ENCODE measurements around the gene HECA.
"Not testable (repeated sequence)": the region's sequence is repeated elsewhere in the genome, so short reads cannot be mapped to it uniquely, and the experiment has no call there.

HECA gene

DNA sequence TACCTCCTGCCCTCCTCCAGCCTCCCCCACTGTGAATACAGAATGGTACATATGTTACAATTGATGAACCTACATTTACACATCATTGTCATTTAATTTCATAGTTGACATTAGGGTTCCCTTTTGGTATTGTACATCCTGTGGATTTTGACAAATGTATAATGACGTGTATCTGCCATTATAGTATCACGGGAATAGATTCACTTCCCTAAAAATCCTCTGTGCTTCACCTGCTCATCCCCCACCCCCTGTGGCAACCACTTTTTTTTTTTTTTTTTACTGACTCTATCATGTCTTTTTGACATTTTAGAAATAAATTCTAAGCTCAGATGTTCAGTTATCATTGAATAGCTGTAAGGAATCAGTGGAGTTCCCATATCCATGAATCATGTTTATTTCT, 30.4 kb downstream of the HECA start:
- no peak for DNase-seq

DNA sequence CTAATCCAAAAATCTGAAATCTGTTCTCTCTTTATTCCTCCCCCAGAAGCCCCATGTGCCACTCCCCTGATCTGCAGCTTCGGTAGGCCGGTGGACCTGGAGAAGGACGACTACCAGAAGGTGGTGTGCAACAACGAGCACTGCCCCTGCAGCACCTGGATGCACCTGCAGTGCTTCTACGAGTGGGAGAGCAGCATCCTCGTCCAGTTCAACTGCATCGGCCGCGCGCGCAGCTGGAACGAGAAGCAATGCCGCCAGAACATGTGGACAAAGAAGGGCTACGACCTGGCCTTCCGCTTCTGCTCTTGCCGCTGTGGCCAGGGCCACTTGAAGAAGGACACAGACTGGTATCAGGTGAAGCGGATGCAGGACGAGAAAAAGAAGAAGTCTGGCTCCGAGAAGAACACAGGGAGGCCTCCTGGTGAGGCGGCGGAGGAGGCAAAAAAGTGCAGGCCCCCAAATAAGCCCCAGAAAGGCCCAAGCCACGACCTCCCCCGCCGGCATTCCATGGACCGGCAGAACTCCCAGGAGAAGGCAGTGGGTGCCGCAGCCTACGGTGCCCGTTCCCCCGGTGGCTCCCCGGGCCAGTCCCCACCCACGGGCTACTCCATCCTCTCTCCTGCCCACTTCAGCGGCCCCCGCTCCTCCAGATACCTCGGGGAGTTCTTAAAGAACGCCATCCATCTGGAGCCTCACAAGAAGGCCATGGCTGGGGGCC, 31.5 kb downstream of the HECA start:
- no peak for DNase-seq

DNA sequence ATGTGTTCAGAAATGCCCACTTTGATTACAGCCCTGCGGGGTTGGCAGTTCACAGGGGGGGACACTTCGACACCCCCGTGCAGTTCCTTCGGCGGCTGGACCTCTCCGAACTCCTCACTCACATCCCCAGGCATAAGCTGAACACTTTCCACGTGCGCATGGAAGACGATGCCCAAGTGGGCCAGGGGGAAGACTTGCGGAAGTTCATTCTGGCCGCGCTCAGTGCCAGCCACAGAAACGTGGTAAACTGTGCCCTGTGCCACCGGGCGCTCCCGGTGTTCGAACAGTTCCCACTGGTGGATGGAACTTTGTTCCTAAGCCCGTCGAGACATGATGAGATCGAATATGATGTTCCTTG, 32.1 kb downstream of the HECA start:
- no peak for DNase-seq

DNA sequence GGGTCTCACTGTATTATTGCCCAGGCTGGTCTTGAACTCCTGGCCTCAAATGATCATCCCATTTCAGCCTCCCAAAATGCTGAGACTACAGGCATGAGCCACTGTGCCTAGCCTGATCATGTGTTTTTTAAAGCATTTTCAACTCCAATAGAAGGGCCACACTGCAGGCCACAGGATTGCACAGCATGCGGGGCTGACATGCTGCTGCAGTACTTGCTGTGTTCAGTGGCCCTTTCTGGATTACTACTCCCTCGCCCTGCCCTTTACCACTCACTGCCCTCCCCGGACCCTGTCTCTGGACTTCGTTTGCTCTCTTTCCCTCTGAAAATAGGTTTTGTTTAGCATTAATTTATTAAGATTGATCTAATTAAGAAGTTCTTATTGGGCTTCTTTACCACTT, 37.3 kb downstream of the HECA start:
- no peak for DNase-seq

DNA sequence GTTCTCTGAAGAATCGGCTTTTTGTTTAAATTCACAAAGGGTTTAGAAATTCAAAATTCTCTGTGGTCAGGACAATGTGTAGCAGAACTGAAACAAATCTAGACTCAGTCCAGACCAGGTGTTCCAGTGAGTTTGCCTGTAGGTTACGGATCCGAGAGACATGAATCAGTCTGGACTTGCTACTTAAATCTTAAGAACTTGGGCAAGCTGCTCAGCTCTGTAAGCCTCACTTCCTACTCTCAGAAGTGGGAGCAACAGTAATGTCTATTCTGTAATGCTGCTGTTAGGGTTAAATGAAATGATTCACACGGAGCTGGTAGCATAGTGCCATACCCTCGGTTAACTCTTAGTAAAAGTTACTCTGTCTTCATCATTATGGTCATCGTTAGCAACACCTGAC, 37.7 kb downstream of the HECA start:
- no peak for DNase-seq

DNA sequence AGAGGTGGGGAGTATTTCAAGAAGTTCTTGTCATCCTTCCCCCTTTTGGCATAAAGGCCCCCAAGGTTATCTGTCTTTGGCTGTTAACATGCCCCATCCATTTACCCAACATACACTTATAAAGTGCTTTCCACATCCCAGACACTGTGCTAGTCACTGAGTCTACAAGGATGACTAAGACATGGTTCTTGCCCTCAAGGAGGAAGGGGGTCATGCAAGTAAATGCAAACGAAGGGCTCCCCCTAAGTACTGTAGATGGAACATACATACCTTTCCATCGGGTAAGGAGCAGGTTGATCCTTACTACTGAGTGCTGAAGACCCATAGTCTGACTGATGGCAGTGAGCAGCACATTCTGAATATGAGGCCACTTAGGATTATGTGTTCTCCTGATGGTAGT, 38.3 kb downstream of the HECA start:
- peak; percentile 39 to 50 for DNase-seq

DNA sequence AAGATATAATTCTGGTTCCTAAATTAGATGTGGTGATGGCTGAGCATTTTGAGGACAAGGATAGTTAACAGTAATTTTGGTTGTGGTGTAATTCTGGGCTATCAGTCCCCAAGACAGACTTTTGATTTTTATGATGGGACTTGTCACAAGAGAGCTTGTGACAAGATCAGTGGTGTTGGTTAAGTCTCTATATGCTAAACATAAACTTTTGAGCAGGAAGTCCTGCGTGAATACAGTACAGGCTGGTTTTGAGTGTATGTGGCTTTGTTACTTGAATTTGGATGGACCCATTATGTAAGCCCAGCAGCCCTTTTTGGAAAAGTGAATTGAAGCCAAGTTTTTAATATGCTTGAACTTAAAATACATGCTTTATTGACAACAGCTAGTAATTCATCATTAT, 38.9 kb downstream of the HECA start:
- DNase-seq = no peak

DNA sequence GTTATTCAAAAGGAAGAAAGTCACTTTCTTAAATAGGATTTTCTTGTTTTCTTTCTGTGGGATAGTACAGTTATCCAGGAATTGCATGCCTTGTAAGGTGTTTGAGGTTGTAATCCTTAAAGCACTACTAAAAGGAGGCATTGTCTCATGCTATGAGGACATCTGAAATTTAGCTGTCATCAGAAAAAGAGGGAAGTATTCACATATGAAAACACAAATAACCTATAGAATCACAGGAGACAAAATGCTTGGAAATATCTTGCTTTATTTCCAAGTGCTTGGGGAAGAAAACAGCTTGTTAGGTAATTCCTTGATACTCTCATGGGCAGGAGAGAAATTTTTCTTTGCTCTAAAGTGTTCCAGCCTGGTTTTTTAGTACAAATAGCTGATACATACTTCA, 40.1 kb downstream of the HECA start:
- DNase-seq = no peak

DNA sequence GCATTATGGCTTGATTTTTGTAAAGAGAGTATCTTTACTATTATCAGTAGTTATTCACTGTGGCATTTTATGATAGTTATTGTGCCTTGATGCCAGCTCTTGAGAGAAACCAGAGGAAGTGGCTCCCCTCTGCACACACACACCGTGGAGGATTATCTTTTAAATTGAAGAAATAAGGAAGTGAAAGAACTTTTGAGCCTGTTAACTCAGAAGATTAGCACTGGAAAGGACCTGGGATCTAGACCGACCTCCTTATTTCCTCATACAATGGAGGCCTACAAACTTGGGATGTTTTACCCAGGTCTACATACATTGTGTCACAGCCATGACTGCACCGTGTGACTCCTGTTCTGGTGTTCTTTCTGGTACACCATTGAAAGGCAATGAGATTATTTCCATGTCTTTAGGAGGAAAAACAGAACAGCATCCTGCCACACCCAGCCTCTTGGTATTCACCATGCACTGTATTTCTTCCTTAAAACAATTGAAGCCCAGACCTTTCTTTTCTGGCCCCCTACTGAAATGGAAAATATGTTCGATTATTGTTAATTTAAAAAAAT, 40.6 kb downstream of the HECA start:
- no peak for DNase-seq

DNA sequence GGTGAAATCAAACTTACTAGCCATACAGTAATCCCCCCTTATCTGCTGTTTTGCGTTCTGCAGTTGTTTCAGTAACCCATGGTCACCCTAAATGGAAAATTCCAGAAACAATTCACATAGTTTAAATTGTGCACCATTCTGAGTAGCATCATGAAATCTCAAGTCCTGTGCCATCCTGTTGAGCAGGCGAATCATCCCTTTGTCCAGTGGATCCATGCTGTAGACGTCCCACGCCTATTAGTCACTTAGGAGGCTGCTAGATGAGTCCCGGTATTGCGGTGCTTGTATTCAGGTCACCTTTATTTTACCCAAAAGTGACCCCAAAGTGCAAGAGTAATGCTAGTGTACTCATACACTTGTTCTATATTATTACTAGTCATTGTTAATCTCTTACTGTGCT, 46.4 kb downstream of the HECA start:
- DNase-seq = no peak

DNA sequence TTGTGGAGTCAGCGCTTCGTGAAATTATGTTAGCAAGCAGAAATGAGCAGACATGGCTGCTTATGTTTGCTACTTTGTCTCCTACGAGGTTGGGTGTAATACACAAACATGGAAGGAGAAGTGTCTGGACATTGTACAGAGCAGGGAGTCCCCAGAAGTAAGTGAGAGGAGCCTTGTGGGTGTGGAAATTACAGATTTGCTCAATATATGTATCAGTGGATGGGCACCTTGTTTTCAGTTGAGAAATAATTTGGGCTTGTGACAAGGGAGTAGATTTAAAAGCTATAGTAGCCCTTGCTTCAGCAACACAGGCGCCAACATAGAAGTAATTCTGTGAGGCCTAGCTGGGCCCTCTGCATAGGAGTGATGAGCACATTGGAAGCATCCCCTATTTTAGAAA, 49.2 kb downstream of the HECA start:
- no peak for DNase-seq

DNA sequence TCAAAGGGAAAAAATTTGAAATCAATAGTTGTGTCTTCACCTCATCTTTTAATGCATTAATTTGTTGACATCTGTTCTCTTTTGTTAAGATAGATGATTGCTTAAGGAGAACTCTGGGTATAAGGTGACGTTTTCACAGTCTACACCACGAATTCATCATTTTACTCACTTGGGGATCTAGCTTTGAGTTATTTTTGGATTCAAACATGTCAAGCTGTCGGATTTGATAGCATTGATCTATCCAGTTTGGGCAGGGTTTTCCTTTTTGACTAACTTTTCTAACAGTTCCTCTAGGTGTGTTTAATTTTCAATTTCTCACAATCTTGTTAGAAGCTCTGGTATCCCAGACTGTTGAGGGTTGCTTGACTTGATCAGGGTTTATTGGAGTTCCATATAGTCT, 49.6 kb downstream of the HECA start:
- no peak for DNase-seq

DNA sequence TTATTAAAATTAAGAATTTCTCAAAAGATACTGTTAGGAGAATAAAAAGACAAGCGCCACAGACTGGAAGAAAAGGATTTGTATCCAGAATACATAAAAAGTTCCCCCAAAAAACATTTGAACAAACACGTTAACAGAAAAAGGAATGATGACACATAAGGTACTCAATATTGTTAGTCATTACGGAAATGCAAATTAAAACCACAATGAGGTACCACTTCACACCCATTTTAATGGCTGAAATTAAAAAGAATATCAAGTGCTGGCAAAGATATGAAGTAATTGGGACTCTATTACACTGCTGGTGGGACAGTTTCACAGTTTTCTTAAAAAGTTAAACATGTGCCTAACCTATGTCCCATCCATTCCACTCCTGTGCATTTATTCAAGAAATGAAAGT, 51.4 kb downstream of the HECA start:
- DNase-seq = no peak

DNA sequence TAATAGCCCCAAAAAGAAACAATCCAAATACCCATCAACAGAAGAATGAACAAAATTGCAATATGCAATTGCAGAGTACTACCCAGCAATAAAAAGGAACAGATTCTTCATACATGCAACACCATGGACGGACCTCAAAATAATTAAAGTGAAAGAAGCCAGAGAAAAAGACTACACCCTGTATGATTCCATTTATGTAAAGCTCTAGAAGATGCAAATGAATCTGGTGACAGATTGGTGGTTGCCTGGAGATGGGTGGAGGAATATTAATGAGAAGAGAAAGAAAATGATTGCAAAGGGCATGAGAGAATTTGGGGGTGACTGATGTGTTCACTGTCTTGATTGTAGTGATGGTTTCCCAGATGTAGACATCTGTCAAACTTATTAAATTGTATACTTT, 51.8 kb downstream of the HECA start:
- no peak for DNase-seq

DNA sequence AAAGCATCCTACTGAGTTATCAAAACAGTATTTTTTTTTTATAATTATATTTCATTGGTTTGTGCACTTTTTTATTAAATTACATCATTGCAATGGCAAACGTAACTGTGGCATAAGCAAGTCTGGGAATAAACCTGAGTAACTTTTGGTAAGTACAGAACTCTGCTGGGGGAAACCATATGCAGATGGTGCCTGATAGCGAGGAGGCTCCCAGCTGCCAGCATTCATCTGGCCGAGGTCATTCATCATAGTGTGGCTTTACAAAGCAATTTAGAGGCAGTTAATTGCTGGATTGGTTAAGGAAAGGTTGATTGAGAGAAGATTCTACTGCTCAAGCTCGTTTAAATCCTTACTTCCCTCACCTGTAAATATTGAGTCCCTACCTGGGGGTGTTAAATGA, 52.6 kb downstream of the HECA start:
- DNase-seq = no peak

DNA sequence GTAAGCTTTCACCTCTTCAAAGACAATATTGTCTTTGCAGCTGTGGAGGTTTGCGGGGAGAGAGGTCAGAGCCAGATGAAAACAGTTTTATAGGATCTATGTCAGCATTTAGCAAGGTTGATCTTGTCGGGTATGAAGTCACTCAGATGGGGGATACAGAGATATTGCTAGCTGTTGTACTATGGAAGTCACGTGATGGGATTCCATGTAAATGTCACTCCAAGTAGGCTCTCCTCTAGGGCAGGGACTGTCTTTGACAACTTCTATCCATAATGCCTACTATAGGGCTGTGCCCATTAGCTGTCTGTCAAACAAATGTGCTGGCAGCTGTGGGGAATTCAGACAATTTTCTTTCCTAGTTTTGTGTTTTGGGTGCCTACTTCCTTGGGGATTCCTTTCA, 54.8 kb downstream of the HECA start:
- DNase-seq = no peak

DNA sequence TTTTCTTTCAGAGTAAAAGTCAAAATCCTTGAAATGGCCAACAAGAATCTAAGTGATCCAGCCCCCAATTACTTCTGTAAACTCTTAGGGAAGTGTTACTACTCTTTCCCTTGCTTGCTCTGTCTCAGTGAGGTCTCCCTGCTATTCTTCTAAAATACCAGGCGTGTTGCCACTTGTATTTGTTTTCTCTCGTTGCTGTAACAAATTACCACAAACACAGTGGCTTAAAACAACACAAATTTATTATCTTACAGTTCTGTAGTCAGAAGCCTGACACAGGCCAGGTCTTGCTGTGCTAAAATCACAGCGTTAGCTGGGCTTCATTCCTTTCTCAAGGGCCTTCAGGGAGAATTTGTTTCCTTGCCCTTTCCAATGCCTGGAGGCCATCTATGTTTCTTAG, 59.9 kb downstream of the HECA start:
- DNase-seq = no peak

DNA sequence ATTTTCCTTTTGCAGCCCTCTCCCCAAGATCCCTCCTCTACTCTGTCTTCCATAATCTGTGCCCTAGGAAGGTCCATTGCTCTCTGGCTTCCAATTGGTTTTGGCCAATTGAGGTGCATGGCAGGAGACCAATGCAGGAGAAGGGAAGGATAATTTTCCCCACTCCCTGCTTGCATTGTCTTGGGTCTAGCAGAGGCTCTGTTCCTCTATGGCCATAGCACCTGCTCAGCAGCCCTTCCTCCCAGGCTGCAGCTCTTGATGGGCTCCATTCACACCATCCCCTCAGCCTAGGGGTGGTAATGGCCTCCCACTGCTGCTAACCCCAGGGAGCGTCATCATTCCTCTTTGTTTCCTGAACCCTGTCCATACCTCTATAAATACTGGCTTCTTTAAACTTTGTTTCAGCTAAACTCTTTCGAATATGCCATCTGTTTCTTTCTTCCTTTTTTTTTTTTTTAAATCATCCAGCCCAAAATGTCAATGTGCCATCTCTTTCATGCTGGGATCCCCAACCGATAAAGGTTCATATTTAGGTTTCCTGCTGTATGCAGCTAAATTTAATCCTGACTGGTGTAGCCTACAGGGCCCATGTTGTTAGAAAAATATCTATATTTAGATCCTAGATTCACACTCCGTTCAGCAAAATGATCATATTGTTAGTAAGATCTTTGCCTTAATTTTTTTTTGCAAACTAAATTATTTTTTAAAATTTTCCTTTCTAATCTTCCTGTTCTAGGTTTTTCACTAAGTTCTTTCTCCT, 63.8 kb downstream of the HECA start:
- DNase-seq = no peak

DNA sequence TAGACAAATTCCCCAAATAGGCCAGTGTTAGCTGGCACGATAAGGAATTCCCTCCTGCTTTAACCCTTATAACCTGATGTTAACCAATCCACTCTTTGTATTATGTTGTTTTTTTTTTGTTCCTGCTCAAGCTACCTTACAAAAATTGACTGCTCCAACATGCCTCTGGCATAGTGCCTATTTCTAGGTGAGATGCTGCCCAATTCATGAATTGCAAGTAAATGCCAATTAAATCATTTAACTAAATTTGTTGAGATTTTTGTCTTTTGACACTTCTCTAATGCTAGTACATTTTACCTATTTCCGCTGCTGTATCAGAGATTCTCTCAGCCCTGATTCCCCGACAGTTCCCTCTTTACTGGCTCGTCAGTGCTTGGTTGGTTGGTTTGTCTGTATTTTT, 66.5 kb downstream of the HECA start:
- DNase-seq = no peak

DNA sequence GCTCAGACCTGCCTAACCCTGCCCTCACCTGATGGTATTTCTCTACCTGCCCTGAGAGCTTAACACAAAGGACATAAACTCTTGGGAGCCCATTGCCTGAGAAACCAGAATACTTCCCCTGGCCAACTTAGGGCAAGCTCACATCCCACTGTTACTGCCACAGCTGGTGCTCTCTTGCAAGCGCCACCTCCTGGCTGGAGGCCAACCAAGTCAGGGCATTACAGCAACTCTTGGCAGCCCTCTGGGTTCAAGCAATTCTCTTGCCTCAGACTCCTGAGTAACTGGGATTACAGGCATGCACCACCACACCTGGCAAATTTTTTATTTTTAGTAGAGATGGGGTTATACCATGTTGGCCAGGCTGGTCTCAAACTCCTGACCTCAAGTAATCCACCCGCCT, 70.1 kb downstream of the HECA start:
- DNase-seq = no peak

DNA sequence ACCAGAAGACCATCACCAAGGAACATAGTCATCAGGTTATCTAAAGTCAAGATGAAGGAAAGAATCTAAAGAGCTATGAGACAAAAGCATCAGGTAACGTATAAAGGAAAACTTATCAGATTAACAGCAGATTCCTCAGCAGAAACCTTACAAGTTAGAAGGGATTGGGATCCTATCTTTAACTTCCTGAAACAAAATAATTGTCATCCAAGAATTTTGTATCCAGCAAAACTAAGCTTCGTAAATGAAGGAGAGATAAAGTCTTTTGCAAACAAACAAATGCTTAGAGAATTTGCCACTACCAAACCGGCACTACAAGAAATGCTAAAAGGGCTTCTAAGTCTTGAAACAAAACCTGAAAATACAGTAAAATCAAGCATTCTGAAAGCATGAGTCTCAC, 71.0 kb downstream of the HECA start:
- no peak for DNase-seq

DNA sequence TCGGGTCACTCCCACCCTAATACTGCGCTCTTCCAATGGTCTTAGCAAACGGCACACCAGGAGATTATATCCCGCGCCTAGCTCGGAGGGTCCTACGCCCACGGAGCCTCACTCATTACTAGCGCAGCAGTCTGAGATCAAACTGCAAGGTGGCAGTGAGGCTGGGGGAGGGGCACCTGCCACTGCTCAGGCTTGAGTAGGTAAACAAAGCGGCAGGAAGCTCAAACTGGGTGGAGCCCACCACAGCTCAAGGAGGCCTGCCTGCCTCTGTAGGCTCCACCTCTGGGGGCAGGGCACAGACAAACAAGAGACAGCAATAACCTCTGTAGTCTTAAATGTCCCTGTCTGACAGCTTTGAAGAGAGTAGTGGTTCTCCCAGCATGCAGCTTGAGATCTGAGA, 75.9 kb downstream of the HECA start:
- DNase-seq = peak in 1 of 2 donors; percentile 6

DNA sequence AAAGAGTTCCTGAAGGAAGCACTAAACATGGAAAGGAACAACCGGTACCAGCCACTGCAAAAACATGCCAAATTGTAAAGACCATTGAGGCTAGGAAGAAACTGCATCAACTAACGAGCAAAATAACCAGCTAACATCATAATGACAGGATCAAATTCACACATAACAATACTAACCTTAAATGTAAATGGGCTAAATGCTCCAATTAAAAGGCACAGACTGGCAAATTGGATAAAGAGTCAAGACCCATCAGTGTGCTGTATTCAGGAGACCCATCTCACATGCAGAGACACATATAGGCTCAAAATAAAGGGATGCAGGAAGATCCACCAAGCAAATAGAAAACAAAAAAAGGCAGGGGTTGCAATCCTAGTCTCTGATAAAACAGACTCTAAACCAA, 77.6 kb downstream of the HECA start:
- DNase-seq = not testable (repeated sequence)

DNA sequence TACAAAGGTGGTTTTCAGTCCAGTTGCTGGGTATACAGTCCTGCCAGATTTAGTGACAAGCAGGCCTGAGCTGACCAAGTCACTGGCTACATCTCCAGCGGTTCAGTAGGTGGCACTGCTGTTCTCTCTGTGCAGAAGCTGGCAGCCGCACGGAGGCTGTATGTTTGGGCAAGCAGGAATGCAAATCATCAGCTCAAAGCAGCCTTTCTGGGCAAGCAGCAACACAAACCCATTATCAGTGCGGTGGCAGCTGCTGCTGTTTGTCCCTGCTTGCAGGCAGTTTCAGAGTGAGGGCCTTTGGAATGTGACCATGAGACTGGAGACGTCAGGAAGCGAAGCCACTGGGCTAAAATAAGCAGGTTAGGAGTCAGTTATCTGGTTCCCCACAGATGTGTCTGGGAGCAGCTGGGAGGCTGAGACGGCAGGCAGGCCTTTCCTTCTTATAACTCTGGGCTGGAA, 84.4 kb downstream of the HECA start:
- DNase-seq = peak; percentile 72 to 73

DNA sequence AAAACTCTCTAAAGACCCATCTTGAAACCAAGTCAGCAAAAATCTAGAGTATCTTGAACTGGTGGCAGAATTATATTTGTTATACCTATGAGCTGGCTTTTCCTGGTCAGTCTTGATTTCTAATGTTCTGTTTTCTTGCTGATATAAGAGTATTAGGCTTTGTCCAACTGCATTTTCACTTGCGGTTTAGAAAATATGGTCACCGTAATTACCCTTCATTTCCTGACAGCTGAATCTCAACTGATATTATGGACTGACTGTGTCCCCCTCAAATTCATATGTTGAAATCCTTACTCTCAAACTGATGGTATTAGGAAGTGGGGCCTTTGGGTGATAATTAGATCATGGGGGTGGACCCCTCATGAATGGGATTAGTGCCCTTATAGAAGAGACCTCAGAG, 84.9 kb downstream of the HECA start:
- DNase-seq = no peak

Measured in activated CD4-positive, alpha-beta T cell treated with anti-CD3 and anti-CD28 coated beads for 4 hours (primary cell).